ENCODE results near the gene HTR2B. TPM values are rescaled to one million over a fixed set of nuclear protein-coding genes. Genes with fewer than 3 reads are reported as not detected.
"Not testable (repeated sequence)": the region's sequence is repeated elsewhere in the genome, so short reads cannot be mapped to it uniquely, and the experiment has no call there.

HTR2B gene
- polyA plus RNA-seq, 1 experiment: 1.2 TPM

- Histone ChIP-seq H3K4me3 (ENCODE audit: low read depth, low read length) (no peak overlapping the region), H3K27ac (ENCODE audit: low read depth, low read length) (no peak overlapping the region), H3K9me3 (ENCODE audit: control insufficient read depth, insufficient read depth, low read length) (no peaks in the 10 kb centered on the region), H3K27me3 (ENCODE audit: control insufficient read depth, insufficient read depth, low read length) (no peaks in the 10 kb centered on the region)
- ChIA-PET POLR2A (interaction anchor here (1.0 kb wide), 1 partner anchor 12 kb away, joined by 4 read pairs; the partner anchor contains the start of gene PSMD1), CTCF (interaction anchor here (1.3 to 3.0 kb wide), 5 partner anchors 11 to 344 kb away, joined by 4 to 16 read pairs (median 4); partner anchors contain the start of gene PSMD1)
- TF ChIP-seq CTCF (IDR thresholded peaks at IDR 0.05; ENCODE audit: low read depth, low read length): no peak
- no peak for DNase-seq (ENCODE audit: low read depth, low spot score)
Observed at GRCh38 chr2:231068525-231069222, 56.2 kb downstream of the HTR2B start.

- DNase-seq (ENCODE audit: low read depth, low spot score); POLR2A ChIA-PET; H3K27ac ChIP-seq (ENCODE audit: low read depth, low read length); H3K9me3 ChIP-seq (ENCODE audit: control insufficient read depth, insufficient read depth, low read length); H3K27me3 ChIP-seq (ENCODE audit: control insufficient read depth, insufficient read depth, low read length); H3K4me3 ChIP-seq (ENCODE audit: low read depth, low read length): not testable (repeated sequence)
- CTCF ChIA-PET: interaction anchor here (1.7 to 2.1 kb wide), 2 partner anchors 10 to 15 kb away, joined by 6 to 7 read pairs; partner anchors contain the start of gene PSMD1
Observed at GRCh38 chr2:231067531-231067930, 57.3 kb downstream of the HTR2B start.

- DNase-seq (ENCODE audit: low read depth, low spot score): no peak
Observed at GRCh38 chr2:231065966-231066365, 58.9 kb downstream of the HTR2B start.

GRCh38 chr2:231063347-231063746, 61.5 kb downstream of the HTR2B start:
- TF ChIP-seq CTCF (IDR thresholded peaks at IDR 0.05; ENCODE audit: low read depth, low read length): no peak
- Histone ChIP-seq H3K9me3 (ENCODE audit: control insufficient read depth, insufficient read depth, low read length) (no peaks in the 10 kb centered on the region), H3K4me3 (ENCODE audit: low read depth, low read length) (no peak overlapping the region), H3K27ac (ENCODE audit: low read depth, low read length) (no peak overlapping the region), H3K27me3 (ENCODE audit: control insufficient read depth, insufficient read depth, low read length) (no peaks in the 10 kb centered on the region)
- DNase-seq (ENCODE audit: low read depth, low spot score): no peak
- POLR2A ChIA-PET: no interaction called here
- CTCF ChIA-PET: interaction anchor here (1.6 kb wide), 1 partner anchor 10 kb away, joined by 6 read pairs; no protein-coding TSS in a partner anchor

More at GRCh38 chr2:231065966-231066365, 58.9 kb downstream of the HTR2B start:
- Histone ChIP-seq H3K9me3 (ENCODE audit: control insufficient read depth, insufficient read depth, low read length) (no peaks in the 10 kb centered on the region), H3K27ac (ENCODE audit: low read depth, low read length) (no peak overlapping the region), H3K27me3 (ENCODE audit: control insufficient read depth, insufficient read depth, low read length) (no peaks in the 10 kb centered on the region), H3K4me3 (ENCODE audit: low read depth, low read length) (no peak overlapping the region)
- CTCF ChIA-PET: interaction anchor here (2.1 kb wide), 1 partner anchor 13 kb away, joined by 6 read pairs; no protein-coding TSS in a partner anchor
- POLR2A ChIA-PET: interaction anchor here (0.6 to 1.0 kb wide), 2 partner anchors 9 to 284 kb away, joined by 3 read pairs; partner anchors contain the start of gene PSMD1
- TF ChIP-seq CTCF (IDR thresholded peaks at IDR 0.05; ENCODE audit: low read depth, low read length): no peak

- CTCF ChIA-PET: interaction anchor here (1.6 kb wide), 1 partner anchor 10 kb away, joined by 6 read pairs; no protein-coding TSS in a partner anchor
- no peak overlapping the region for H3K27ac ChIP-seq (ENCODE audit: low read depth, low read length)
- no peak for DNase-seq (ENCODE audit: low read depth, low spot score)
- POLR2A ChIA-PET: no interaction called here
- H3K4me3 ChIP-seq (ENCODE audit: low read depth, low read length): no peak overlapping the region
- no peaks in the 10 kb centered on the region for H3K9me3 ChIP-seq (ENCODE audit: control insufficient read depth, insufficient read depth, low read length)
- no peaks in the 10 kb centered on the region for H3K27me3 ChIP-seq (ENCODE audit: control insufficient read depth, insufficient read depth, low read length)
- TF ChIP-seq CTCF (IDR thresholded peaks at IDR 0.05; ENCODE audit: low read depth, low read length): no peak
Observed at GRCh38 chr2:231062776-231063175, 62.1 kb downstream of the HTR2B start.
